SK-N-SH (cell line): ENCODE measurements around the gene CLMP. TPM values are rescaled to one million over a fixed set of nuclear protein-coding genes. Genes with fewer than 3 reads are reported as not detected.

Source experiments
- CTCF ChIA-PET: fragments of 300-600, 350-600 bp; formaldehyde crosslinking; extraction: SDS; loops from one replicate; lab custom pipeline; 2021; lab: Yijun Ruan, JAX
- POLR2A ChIA-PET: fragments of 350-600 bp; sonication (Branson Sonifier 250); formaldehyde crosslinking; extraction: SDS; loops from one replicate; lab custom pipeline; 2020; ENCODE audit warnings: antibody characterized with exemption, inconsistent platforms; lab: Yijun Ruan, JAX
- DNase-seq: peaks from one replicate; pipeline ENCODE4 v3.0.0; 2012
- H2AFZ ChIP-seq: fragments of 200-600 bp; sonication (generic); 2 replicates; pipeline ENCODE4 v1.8.1; 2016; ENCODE audit warnings: antibody characterized with exemption, mild to moderate bottlenecking, low read depth
- H3F3A ChIP-seq: fragments of 200-600 bp; sonication (generic); replicated peaks from 2 replicates; pipeline ENCODE3; 2016; ENCODE audit warnings: antibody characterized with exemption, mild to moderate bottlenecking; ENCODE audit not compliant: insufficient read depth
- H3K27ac ChIP-seq, 2 experiments: fragments of 200-500 bp in 1 of 2; fragments of 200-600 bp in 1 of 2; sonication (Bioruptor generic) in 1 of 2; sonication (generic), shearing (Covaris generic) in 1 of 2; 2 replicates each; pipeline versions ENCODE4 v1.5.1 to v1.6.1; 2014 to 2016; ENCODE audit warnings: low read depth in 2 of 2, inconsistent platforms in 1 of 2, low read length in 1 of 2, mild to moderate bottlenecking in 1 of 2, mixed read lengths in 1 of 2
- H3K27me3 ChIP-seq: fragments of 200-600 bp; sonication (generic), shearing (Covaris generic); 2 replicates; pipeline ENCODE4 v1.6.1; 2016; ENCODE audit warnings: mixed run types; ENCODE audit not compliant: insufficient read depth
- H3K36me3 ChIP-seq, 2 experiments: fragments of 200-500 bp in 1 of 2; fragments of 200-600 bp in 1 of 2; sonication (Bioruptor generic) in 1 of 2; sonication (generic) in 1 of 2; replicated peaks in 1 of 2; 2 replicates each; pipeline versions ENCODE3 to v1.5.1; 2014 to 2016; ENCODE audit warnings: low read length in 1 of 2, mild to moderate bottlenecking in 1 of 2; ENCODE audit not compliant: insufficient read depth in 2 of 2, control insufficient read depth in 1 of 2
- H3K4me1 ChIP-seq, 2 experiments: fragments of 200-500 bp in 1 of 2; fragments of 200-600 bp in 1 of 2; sonication (Bioruptor generic) in 1 of 2; sonication (generic), shearing (Covaris generic) in 1 of 2; 2 replicates each; pipeline versions ENCODE4 v1.5.1 to v1.6.1; 2014 to 2016; ENCODE audit warnings: low read depth in 1 of 2, low read length in 1 of 2, mixed run types in 1 of 2; ENCODE audit not compliant: insufficient read depth in 2 of 2, control insufficient read depth in 1 of 2
- H3K4me2 ChIP-seq: fragments of 200-600 bp; sonication (generic), shearing (Covaris generic); 2 replicates; pipeline ENCODE4 v1.6.1; 2017; ENCODE audit warnings: mixed run types
- H3K4me3 ChIP-seq, 2 experiments: fragments of 200-500 bp in 1 of 2; fragments of 200-600 bp in 1 of 2; sonication (Bioruptor generic) in 1 of 2; sonication (generic), shearing (Covaris generic) in 1 of 2; 2 replicates each; pipeline versions ENCODE4 v1.5.1 to v1.8.1; 2014 to 2016; ENCODE audit warnings: low read depth in 2 of 2, inconsistent platforms in 1 of 2, low read length in 1 of 2, mild to moderate bottlenecking in 1 of 2, mixed read lengths in 1 of 2, moderate library complexity in 1 of 2
- H3K79me2 ChIP-seq: fragments of 200-600 bp; sonication (generic); 2 replicates; pipeline ENCODE4 v1.8.1; 2017; ENCODE audit warnings: mild to moderate bottlenecking; ENCODE audit not compliant: insufficient read depth
- H3K9ac ChIP-seq: fragments of 200-600 bp; sonication (generic); 2 replicates; pipeline ENCODE4 v1.6.1; 2017; ENCODE audit warnings: mixed run types
- H3K9me2 ChIP-seq: fragments of 200-600 bp; sonication (generic); 2 replicates; pipeline ENCODE4 v1.6.1; 2017; ENCODE audit warnings: mixed run types
- H3K9me3 ChIP-seq: fragments of 200-600 bp; sonication (generic); 2 replicates; pipeline ENCODE4 v1.6.1; 2017; ENCODE audit warnings: mixed run types, mild to moderate bottlenecking, moderate library complexity
- H4K20me1 ChIP-seq: fragments of 200-600 bp; sonication (generic); 2 replicates; pipeline ENCODE4 v1.6.1; 2017; ENCODE audit warnings: mild to moderate bottlenecking, mixed run types; ENCODE audit not compliant: insufficient read depth
- CHD2 ChIP-seq: fragments of 150-350 bp; IDR thresholded peaks from 2 replicates; pipeline ENCODE4 v1.6.1; 2018; ENCODE audit warnings: low read length; ENCODE audit not compliant: partially characterized antibody
- EP300 ChIP-seq, 2 experiments: IDR thresholded peaks; 2 replicates each; pipeline versions ENCODE4 v1.4.0 to v1.6.1; 2012; ENCODE audit warnings: borderline replicate concordance in 1 of 2, low read depth in 1 of 2, low read length in 1 of 2
- FOSL2 ChIP-seq: IDR thresholded peaks from 2 replicates; pipeline ENCODE4 v1.4.0; 2012; ENCODE audit warnings: low read depth, mild to moderate bottlenecking, moderate library complexity, borderline replicate concordance
- FOXJ3 ChIP-seq: sonication (generic); formaldehyde crosslinking; IDR thresholded peaks from 2 replicates; pipeline ENCODE4 v1.5.1; 2020; ENCODE audit warnings: mild to moderate bottlenecking, missing genetic modification reagents
- FOXM1 ChIP-seq: IDR thresholded peaks from 2 replicates; pipeline ENCODE4 v1.4.0; 2012; ENCODE audit warnings: low read depth, mild to moderate bottlenecking
- GABPA ChIP-seq: IDR thresholded peaks from 2 replicates; pipeline ENCODE4 v1.4.0; 2012; ENCODE audit warnings: low read depth, mild to moderate bottlenecking
- JUND ChIP-seq: IDR thresholded peaks from 2 replicates; pipeline ENCODE4 v1.4.0; 2012
- MEF2A ChIP-seq: IDR thresholded peaks from 2 replicates; pipeline ENCODE4 v1.4.0; 2012; ENCODE audit warnings: low read depth, borderline replicate concordance
- MXI1 ChIP-seq: IDR thresholded peaks from 2 replicates; pipeline ENCODE4 v1.6.1; 2012; ENCODE audit warnings: mild to moderate bottlenecking, low read depth, low read length, improper control_type of control experiment
- NFIC ChIP-seq: IDR thresholded peaks from 2 replicates; pipeline ENCODE4 v1.4.0; 2012; ENCODE audit warnings: borderline replicate concordance
- NRF1 ChIP-seq: IDR thresholded peaks from 2 replicates; pipeline ENCODE4 v1.6.1; 2012; ENCODE audit warnings: low read depth, mild to moderate bottlenecking, low read length
- POLR2AphosphoS5 ChIP-seq: IDR thresholded peaks from 2 replicates; pipeline ENCODE4 v1.6.1; 2012; ENCODE audit warnings: low read depth, low read length
- RAD21 ChIP-seq: IDR thresholded peaks from 2 replicates; pipeline ENCODE4 v1.6.1; 2012; ENCODE audit warnings: mild to moderate bottlenecking, low read length
- RFX5 ChIP-seq: IDR thresholded peaks from 2 replicates; pipeline ENCODE4 v1.6.1; 2012; ENCODE audit warnings: mild to moderate bottlenecking, improper control_type of control experiment, low read length
- SIN3A ChIP-seq: IDR thresholded peaks from 2 replicates; pipeline ENCODE4 v1.6.1; 2012; ENCODE audit warnings: low read depth, mild to moderate bottlenecking, low read length, moderate library complexity, borderline replicate concordance
- SMC3 ChIP-seq: IDR thresholded peaks from 2 replicates; pipeline ENCODE4 v1.6.1; 2012; ENCODE audit warnings: low read depth, low read length, improper control_type of control experiment
- TAF1 ChIP-seq: IDR thresholded peaks from 2 replicates; pipeline ENCODE4 v1.6.1; 2012; ENCODE audit warnings: low read depth, mild to moderate bottlenecking, low read length, moderate library complexity, borderline replicate concordance
- TCF12 ChIP-seq: IDR thresholded peaks from 2 replicates; pipeline ENCODE4 v1.4.0; 2012
- TEAD4 ChIP-seq: IDR thresholded peaks from 2 replicates; pipeline ENCODE4 v1.4.0; 2012; ENCODE audit warnings: mild to moderate bottlenecking, borderline replicate concordance; ENCODE audit not compliant: insufficient read depth
- YY1 ChIP-seq: IDR thresholded peaks from 2 replicates; pipeline ENCODE4 v1.4.0; 2012; ENCODE audit warnings: low read depth, mild to moderate bottlenecking
- WGBS: methylation state at CpG from one replicate; pipeline ENCODE4 v1.1.6; 2017; ENCODE audit warnings: low lambda C conversion rate; 5-methylcytosine and 5-hydroxymethylcytosine counted together
- polyA plus RNA-seq, 3 experiments: library from polyadenylated mRNA; depleted of rRNA; stranded (reverse); fragments of >200 nt; gene quantifications; 2 replicates each; pipeline ENCODE4 v1.2.3, GENCODE V29; 2012
- TF ChIP-seq, protein P1 (sequence below): IDR thresholded peaks from 2 replicates; pipeline ENCODE4; 2012
- TF ChIP-seq, protein P2 (sequence below): IDR thresholded peaks from 2 replicates; pipeline ENCODE4 v1.6.1; 2012; ENCODE audit warnings: mild to moderate bottlenecking, low read depth, low read length, moderate library complexity
- TF ChIP-seq, protein P3 (sequence below): IDR thresholded peaks from 2 replicates; pipeline ENCODE4 v1.4.0; 2012; ENCODE audit warnings: low read depth
- TF ChIP-seq, protein P4 (sequence below): fragments of 150-350 bp; IDR thresholded peaks from 2 replicates; pipeline ENCODE4 v1.6.1; 2017; ENCODE audit warnings: antibody characterized with exemption, low read length, low read depth, borderline replicate concordance
- TF ChIP-seq, protein P5 (sequence below): IDR thresholded peaks from 2 replicates; pipeline ENCODE4 v1.4.0; 2012; ENCODE audit warnings: low read depth, borderline replicate concordance

Gene CLMP
- polyA plus RNA-seq, 1 of the 3 experiments (the other 2 are of a cell fraction) = 61.9 TPM

DNA sequence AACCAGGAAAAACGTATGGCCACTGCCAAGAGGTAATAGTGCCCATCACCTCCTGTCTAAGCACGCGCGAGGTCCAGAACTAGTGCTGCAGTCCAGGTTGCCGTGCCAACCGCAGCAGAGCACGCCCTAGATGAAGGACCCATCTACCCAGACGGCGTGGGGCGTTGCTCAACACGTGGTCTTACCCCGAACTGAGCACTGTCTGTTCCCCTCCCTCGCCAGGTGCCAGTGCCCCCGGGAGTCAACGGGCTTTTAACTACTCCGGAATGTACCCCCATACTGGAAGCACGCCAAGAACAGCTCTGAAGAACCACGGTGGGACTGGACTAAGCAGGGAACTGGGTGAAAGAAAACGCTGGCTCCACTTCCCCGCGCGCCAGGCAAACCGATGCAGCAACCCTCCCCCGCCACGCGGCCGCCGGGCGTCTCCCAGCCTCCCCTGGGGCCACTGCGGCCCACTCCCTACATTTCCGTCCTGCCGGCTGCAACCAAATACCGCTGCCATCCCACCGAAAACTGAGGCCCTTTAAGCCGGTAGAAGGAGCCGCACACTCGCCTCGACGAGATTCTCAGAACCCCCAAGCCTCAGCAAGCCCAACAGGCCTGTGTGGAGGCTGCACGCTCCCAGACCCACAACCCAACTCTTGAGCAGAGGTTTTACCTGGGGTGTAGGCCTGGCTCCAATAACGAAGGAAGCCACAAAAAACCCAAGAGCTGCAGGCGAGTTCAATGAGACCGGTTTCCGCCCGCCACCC is 133.5 kb downstream of the CLMP start, which contains the start of gene HSPA8:
TSS of gene HSPA8 (minus strand) at position 734 of the 755 bp plus-strand sequence. CDS start 812 bp downstream, outside the sequence.
- H2AFZ ChIP-seq = peak within 1 kb of the TSS; percentile 41; the same call in 1 of the 2 replicates
- H3K79me2 ChIP-seq = peaks cover 84% of the 10 kb centered on the region
- peaks cover 39 to 42% of the 10 kb centered on the region in 2 experiments for H3K4me1 ChIP-seq
- peak within 1 kb of the TSS; percentile 78 for H3K4me2 ChIP-seq
- H3K9me3 ChIP-seq = no peaks in the 10 kb centered on the region
- peaks cover 53% of the 10 kb centered on the region for H4K20me1 ChIP-seq
- POLR2A ChIA-PET = interaction anchor here (0.6 to 2.3 kb wide), 11 partner anchors 8 to 448 kb away, joined by 3 to 11 read pairs (median 6); no protein-coding TSS in a partner anchor
- no peaks in the 10 kb centered on the region for H3K9me2 ChIP-seq
- no peaks in the 10 kb centered on the region for H3K27me3 ChIP-seq
- peak; percentile 36 for DNase-seq
- H3K36me3 ChIP-seq = peaks cover 46 to 47% of the 10 kb centered on the region in 2 experiments
- peak within 1 kb of the TSS; percentile 80 to 94 for H3K4me3 ChIP-seq
- CTCF ChIA-PET = interaction anchor here (0.6 to 1.7 kb wide), 11 partner anchors 8 to 515 kb away, joined by 3 to 7 read pairs (median 4); no protein-coding TSS in a partner anchor
- peak within 1 kb of the TSS; percentile 99 for H3K27ac ChIP-seq
- WGBS = 1% methylated on average over 23 of the region's 45 CpGs
- H3K9ac ChIP-seq = peak within 1 kb of the TSS; percentile 100
- H3F3A ChIP-seq = peaks cover 81% of the 10 kb centered on the region
- TF ChIP-seq, protein P1, sequence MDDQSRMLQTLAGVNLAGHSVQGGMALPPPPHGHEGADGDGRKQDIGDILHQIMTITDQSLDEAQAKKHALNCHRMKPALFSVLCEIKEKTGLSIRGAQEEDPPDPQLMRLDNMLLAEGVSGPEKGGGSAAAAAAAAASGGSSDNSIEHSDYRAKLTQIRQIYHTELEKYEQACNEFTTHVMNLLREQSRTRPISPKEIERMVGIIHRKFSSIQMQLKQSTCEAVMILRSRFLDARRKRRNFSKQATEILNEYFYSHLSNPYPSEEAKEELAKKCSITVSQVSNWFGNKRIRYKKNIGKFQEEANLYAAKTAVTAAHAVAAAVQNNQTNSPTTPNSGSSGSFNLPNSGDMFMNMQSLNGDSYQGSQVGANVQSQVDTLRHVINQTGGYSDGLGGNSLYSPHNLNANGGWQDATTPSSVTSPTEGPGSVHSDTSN = peak; percentile 9; the same call in 1 of the 2 replicates
- peak; percentile 54; the same call in 1 of the 2 replicates for TF ChIP-seq NFIC
- peak; percentile 92 for TF ChIP-seq SIN3A
- TF ChIP-seq TAF1 = peak; percentile 96
- TF ChIP-seq RFX5 = no peak
- no peak for TF ChIP-seq RAD21
- TF ChIP-seq FOXJ3 (CRISPR knock-in tag) = no peak; the same call in 1 of the 2 replicates
- TF ChIP-seq FOSL2 = no peak
- TF ChIP-seq, protein P2, sequence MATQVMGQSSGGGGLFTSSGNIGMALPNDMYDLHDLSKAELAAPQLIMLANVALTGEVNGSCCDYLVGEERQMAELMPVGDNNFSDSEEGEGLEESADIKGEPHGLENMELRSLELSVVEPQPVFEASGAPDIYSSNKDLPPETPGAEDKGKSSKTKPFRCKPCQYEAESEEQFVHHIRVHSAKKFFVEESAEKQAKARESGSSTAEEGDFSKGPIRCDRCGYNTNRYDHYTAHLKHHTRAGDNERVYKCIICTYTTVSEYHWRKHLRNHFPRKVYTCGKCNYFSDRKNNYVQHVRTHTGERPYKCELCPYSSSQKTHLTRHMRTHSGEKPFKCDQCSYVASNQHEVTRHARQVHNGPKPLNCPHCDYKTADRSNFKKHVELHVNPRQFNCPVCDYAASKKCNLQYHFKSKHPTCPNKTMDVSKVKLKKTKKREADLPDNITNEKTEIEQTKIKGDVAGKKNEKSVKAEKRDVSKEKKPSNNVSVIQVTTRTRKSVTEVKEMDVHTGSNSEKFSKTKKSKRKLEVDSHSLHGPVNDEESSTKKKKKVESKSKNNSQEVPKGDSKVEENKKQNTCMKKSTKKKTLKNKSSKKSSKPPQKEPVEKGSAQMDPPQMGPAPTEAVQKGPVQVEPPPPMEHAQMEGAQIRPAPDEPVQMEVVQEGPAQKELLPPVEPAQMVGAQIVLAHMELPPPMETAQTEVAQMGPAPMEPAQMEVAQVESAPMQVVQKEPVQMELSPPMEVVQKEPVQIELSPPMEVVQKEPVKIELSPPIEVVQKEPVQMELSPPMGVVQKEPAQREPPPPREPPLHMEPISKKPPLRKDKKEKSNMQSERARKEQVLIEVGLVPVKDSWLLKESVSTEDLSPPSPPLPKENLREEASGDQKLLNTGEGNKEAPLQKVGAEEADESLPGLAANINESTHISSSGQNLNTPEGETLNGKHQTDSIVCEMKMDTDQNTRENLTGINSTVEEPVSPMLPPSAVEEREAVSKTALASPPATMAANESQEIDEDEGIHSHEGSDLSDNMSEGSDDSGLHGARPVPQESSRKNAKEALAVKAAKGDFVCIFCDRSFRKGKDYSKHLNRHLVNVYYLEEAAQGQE = peak; percentile 57
- TF ChIP-seq YY1 = no peak
- TF ChIP-seq, protein P3, sequence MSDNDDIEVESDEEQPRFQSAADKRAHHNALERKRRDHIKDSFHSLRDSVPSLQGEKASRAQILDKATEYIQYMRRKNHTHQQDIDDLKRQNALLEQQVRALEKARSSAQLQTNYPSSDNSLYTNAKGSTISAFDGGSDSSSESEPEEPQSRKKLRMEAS = peak; percentile 90
- TF ChIP-seq MEF2A = peak; percentile 14; the same call in 1 of the 2 replicates
- no peak for TF ChIP-seq TCF12
- no peak for TF ChIP-seq CHD2
- TF ChIP-seq, protein P4, sequence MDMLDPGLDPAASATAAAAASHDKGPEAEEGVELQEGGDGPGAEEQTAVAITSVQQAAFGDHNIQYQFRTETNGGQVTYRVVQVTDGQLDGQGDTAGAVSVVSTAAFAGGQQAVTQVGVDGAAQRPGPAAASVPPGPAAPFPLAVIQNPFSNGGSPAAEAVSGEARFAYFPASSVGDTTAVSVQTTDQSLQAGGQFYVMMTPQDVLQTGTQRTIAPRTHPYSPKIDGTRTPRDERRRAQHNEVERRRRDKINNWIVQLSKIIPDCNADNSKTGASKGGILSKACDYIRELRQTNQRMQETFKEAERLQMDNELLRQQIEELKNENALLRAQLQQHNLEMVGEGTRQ = no peak
- peak; percentile 99 for TF ChIP-seq MXI1
- peak in 1 of 2 experiments; percentile 59; a peak in 1 of 4 replicates for TF ChIP-seq EP300 (IDR thresholded peaks at IDR 0.05; ENCODE audit: borderline replicate concordance in 1 of 2, low read depth in 1 of 2, low read length in 1 of 2)
- TF ChIP-seq NRF1 = no peak
- TF ChIP-seq POLR2AphosphoS5 = peak; percentile 100
- no peak for TF ChIP-seq TEAD4
- peak; percentile 62; the same call in 1 of the 2 replicates for TF ChIP-seq FOXM1
- TF ChIP-seq, protein P5, sequence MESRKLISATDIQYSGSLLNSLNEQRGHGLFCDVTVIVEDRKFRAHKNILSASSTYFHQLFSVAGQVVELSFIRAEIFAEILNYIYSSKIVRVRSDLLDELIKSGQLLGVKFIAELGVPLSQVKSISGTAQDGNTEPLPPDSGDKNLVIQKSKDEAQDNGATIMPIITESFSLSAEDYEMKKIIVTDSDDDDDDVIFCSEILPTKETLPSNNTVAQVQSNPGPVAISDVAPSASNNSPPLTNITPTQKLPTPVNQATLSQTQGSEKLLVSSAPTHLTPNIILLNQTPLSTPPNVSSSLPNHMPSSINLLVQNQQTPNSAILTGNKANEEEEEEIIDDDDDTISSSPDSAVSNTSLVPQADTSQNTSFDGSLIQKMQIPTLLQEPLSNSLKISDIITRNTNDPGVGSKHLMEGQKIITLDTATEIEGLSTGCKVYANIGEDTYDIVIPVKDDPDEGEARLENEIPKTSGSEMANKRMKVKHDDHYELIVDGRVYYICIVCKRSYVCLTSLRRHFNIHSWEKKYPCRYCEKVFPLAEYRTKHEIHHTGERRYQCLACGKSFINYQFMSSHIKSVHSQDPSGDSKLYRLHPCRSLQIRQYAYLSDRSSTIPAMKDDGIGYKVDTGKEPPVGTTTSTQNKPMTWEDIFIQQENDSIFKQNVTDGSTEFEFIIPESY = 0 out of 2 replicates have a peak, but pooled peaks have one; percentile 18
- TF ChIP-seq GABPA = no peak
- no peak for TF ChIP-seq SMC3
- peak; percentile 25; the same call in 1 of the 2 replicates for TF ChIP-seq JUND
